Activated CD8-positive, alpha-beta memory T cell treated with anti-CD3 and anti-CD28 coated beads, Interleukin-2, amount 50 U/mL, for 24 hours (primary cell): Measurements from ENCODE around the gene RASGRF2.
"Not testable (repeated sequence)": the region's sequence is repeated elsewhere in the genome, so short reads cannot be mapped to it uniquely, and the experiment has no call there.

ENCODE experiments used
- DNase-seq: peaks from one replicate; pipeline ENCODE4 v3.0.0-alpha.2; 2020; ENCODE audit errors: extremely low read depth

RASGRF2 gene

DNA sequence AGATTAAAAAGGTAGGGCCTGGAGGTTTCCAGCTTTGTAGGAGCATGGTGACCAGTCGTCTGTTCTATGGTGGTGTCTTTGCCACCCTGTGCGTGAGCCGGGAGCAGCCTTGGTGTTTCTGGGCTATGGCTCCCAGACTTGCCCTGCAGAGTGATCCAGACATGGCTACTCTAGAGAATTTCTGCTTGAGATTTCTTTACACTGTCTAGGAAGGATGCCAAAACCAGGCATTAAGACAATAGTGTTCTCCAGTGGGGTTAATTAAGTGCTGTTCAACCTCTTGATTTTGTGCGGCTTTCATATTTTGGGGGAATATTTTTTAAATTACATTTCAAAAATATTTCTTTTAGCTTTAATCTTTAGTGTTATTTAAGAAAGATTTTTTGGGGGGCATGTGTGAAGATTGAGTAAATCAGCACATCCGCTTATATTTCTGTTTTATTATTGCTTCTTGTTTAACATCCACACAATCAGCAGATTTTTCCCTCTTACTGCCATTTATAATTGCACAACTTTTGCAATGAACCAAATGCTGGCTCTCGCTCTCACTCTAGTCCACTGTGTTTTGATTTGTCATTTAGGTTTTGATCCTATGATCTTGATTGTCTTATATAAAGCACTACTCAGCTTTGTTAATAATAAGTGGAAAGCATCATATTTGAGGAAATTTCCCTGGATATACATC, 110.5 kb downstream of the RASGRF2 start:
- DNase-seq, result no peak

DNA sequence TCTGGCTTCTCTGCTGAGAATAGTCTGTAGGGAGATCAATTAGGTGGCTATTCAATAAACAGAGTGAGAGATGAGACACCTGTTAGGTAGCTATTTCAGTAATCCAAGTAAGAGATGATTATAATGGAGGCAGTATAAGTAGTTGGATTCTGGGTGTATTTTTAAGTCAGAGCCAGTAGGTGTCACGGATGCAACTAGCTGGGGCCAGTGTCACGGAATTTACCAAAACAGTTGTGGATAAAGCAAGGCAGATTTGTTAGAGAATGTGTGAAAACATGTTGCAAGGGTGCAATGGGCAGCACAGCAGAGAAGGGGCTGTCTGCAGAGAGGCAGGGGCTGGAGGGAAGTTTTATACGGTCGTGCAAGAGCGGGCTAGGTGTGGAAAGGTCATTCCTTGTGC, 114.9 kb downstream of the RASGRF2 start:
- DNase-seq, result no peak

DNA sequence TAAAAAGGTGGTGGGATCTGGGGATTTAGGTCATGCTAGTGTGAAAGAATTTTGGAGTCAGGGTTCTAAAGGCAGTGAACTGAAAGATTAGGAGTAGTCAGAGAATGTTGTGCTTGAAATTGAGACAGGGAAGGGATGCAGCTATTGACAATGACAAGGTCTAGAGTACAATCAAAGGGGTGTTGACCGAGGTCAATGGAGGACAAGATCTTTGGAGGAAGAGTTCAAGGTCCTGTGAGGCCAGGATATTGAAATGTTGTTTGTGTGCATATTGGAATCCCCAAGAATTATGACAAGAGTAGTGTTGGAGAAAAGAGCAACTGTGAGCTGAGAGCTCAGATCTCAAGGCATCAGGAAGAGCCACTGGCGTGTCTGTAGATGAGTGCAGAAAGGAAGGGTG, 116.9 kb downstream of the RASGRF2 start:
- DNase-seq, result no peak

DNA sequence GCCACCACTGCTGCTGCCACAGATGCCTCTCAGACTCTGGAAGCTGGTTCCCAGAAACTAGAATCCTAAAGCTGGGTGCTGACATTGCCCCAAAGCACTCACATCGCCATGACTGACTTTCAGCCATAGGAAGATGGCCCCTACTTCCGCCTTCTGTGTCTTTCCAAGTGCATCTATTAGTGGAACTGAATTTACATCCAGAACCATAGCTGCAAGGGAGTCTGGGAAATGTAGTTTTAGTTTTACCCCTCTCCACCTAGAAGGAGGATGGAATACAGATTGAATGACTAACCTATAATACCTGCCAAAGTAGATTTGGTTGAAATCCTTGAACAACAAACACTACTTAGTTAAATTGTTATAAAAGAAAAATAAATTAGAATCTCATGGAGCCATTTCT, 118.8 kb downstream of the RASGRF2 start:
- DNase-seq, result no peak

DNA sequence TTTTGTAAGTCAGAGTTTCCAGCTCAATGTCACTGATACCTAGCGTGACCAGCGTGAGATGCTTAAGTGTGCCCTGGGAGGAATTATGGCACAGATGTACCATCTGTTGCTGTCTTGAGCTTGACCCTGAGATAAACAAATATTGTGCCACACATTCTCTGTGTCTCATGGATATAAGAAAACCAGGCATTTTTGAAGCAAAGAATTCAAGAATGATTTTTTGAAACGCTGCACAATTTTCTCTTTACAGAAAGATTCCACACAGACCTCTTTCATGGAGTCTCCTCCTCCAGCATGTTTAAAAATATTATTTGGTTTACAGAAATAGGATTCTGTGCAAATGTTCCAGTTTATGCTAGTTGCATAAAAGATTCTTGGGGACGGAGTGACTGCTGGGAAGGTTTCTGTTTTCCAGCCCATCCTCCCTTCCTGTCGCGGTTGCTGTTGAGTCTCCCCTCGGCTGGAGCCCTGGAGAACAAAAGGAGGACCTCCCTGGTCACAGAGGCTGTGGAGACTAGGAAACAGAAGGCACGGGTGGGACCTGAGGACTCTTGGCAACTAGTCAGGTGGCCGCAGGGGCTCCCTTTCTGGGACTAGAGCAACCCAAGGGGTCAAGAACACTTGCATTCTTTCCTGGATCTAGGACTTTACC, 120.8 kb downstream of the RASGRF2 start:
- no peak for DNase-seq

DNA sequence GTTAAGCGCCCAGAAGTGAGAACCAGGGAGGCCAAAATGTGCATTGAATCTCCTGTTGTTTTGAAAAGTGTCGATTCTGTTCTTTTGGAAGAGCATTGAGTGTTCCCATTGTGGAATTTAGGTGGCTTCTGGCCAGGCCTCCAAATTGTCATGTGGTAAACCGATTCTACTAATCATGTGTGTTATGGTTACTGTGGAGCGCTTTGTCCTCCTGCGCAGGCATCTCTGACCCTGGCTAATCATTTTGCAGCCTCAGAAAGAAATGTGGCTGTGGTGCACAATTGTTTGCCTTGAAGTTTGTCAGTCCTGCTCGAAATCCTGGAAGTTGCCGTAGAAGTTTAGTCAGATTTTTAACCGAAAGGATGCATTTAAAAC, 121.3 kb downstream of the RASGRF2 start:
- DNase-seq, result no peak

DNA sequence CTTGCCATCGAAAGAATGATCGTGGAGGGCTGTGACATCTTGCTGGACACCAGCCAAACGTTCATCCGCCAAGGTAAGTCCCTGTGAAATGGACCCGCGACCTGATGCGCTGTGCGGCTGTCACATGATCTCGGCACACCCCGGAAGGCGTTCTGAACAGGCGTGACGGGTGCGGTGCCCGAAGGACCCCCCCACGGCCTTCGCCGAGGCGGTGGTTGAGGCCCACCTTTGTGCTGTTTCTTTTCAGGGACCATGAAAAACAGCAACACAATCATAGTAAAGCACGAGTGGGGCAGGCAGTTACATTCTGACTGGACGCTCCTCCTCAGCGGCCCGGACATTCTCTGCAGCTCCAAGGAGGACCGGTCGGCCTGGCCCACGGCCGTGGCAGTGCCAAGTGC, 126.7 kb downstream of the RASGRF2 start:
- DNase-seq, result no peak

DNA sequence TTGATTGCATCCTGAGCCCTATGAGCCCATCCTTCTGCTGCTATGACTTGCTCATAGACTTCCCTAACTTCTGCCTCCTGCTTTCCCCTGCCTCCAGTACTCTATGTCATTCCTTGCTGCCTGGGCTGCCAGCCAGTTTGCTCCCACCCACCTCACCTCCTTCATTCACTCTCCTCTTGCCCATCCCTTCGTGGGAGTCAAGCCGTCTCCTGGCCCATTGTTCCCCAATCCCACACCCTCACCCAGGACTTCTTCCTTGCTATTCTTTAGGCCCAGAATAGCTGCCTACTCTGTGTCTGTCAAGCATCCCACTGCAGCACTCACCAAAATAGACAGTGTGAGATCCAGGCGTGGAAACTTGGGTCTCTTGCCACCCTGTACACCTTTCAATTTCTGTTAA, 131.0 kb downstream of the RASGRF2 start:
- no peak for DNase-seq

DNA sequence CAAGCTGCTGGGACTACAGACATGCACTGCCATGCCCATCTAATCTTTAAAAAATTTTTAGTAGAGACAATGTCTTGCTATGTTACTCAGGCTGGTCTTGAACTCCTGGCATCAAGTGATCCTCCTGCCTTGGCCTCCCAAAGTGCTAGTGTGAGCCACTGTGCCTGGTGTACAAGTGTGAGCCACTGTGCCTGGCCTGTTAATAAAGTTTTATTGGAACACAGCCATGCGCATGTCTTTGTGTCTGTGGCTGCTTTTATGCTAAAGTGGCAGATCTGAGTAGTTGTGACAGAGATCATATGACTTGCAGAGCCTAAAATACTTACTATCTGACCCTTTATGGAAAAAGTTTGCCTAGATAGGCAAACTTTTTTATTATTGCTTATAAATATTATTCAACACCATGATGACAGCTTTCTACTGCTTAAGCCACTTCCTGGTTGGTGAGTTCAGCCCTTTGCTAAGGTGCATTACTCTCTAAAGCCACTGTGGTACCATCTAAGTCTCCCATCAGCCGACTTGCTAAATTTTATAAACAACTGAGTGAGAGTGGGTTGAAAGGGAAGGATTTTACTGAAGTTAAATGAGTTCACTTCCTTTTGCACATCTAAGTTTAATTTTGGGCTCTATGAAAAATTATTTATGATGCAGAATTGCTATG, 133.5 kb downstream of the RASGRF2 start:
- no peak for DNase-seq

DNA sequence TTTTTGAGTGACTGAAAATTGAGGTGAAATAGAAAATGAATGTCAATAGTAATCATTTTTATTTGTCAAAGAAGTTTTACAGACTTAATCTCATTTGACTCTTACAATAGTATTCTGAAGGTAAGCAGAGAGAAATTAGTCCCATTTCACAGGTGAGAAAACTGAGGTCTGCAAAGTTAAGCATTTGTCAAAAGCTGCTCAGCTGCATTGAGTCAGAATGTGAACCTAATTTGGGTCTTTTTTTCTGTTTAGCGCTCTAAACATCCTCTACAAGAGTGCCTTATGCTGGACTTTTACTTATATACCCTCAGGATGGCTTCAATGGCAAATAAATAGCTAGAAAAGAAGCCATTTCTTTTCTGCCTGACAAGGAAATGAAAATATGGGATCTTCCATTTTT, 135.7 kb downstream of the RASGRF2 start:
- no peak for DNase-seq

DNA sequence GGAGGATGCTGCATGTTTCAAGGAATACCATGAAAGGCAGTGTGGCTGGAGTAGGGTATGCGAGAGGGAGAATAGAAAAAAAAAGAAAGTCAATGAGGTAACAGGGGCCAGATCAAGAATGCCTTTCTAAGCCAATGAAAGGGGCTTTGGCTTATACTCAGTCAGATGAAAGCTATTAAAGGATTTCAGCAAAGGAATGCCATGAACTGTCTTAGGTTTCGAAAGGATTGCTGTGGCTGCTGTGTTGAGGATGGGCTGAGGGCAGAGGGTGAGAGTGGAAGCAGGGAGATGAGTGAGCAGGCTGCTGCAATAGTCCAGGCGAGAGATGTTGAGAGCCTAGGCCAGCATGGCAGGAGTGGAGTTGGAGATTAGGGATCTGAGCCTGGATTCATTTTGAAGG, 137.6 kb downstream of the RASGRF2 start:
- DNase-seq, result no peak

DNA sequence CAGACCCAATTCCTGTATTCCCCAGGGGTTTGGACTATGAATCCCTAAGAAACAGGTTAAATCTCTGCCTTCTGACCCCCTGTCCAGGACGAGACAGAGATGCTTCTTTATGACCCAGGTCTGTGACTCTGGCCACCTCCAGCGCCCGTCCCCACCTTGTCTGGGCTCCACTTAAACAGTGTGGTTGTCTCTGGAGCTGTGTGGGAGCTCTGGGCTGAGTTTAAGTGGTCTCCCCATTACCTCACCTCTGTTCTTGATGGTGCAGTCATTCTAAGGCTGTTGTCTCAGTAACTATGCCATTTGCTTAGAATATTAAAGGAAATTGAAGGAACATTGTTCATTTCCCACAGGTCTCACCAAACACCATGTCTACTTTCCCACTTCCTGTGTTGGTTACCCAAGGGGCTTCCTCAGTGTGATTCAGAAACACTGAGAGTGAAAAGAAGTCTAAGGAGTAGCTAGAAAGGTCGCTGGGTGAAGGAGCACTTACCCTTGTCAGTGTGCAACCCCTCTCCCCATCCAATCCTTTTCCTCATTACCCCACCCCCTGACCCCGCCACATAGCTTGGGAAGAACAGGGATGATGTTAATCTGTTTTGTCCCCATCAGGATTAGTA, 145.2 kb downstream of the RASGRF2 start:
- DNase-seq, result no peak

DNA sequence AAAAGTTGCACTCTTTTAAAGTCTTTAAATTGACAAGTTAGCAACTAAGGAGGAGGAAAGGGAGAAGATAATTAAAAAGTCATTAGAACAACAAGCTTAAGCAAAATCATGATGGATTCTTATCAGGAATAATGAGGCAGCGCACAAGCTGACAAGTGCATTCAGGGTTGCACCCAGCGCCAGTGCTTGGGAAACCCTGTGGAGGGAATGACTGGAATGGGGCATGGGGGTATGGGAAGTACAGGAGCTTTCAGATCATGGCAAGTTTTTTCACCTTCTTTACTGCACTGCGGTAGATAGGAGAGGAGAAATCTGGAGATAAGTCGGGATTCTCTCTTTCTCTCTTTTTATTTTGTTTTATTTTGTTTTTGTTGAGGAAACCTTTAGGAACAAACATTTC, 155.1 kb downstream of the RASGRF2 start:
- DNase-seq, result no peak

DNA sequence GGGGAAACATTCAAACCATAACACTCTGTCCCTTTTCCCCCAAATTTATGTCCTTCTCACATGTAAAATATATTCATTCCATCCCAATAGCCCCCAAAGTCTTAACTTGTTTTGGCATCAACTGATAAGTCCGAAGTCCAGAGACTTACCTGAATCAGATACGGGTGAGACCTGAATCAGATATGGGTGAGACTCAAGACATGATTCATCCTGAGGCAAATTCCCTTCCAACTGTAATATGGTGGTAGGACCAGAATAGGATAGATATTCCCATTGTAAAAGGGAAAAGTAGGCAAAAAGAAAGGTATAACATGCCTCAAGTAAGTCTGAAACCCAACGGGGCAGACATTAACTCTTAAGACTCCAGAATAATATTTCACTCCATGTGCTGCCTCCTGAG, 157.4 kb downstream of the RASGRF2 start:
- no peak for DNase-seq

DNA sequence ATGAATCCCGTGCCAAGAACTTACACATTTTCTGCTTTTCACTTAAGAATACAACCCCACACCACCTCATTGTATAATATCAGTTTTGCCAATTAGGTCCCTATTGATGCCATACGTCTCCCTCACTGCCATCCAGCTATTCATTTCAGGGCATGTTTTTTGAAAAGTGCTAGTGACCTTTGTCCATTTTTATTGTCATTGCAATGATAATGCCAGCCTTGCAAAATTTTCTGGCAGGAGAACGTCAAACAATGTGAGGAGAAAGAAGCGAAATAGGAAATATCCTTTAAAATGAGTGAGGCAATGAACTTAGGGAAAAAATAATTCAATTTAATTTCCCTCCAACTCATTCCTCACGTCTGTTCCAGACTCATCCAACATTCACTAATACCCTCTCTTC, 161.1 kb downstream of the RASGRF2 start:
- DNase-seq, result no peak

DNA sequence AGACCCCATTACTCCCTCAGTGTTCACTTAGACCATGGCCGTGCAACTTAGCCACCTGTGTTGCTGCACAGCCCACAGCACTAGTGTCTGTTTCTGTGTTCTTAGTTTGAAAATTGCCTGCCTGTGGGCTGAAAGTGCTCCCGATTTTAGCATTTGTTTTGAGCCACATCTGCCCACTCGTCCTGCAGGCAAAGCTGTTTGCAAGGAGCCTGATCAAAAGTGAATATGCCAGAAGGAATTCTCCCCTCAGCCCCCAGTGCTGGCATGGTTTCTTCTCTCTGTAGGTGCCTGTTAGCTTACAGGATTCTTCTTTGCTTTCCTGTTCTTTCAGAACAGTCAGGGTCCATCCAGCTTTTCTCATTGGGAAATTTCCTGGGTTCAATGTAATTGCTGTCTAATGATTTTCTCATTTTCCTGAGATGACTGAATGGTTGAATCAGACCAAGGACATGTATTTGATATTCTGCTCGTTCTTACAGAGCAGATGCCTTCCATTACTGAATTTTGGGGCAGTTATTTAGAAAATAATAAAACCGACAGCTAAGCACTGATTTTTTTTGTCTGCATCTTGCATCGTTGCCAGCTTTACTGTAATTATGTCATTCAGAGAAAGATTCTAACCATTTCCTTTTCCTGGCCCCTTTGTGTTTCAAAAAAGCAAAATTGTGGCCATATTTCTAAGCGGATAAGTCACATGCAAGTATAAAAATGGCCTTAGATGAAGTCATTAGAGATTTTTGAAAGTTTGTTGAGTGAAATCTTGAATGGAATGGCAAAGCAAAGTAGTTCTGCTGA, 161.9 kb downstream of the RASGRF2 start:
- no peak for DNase-seq

DNA sequence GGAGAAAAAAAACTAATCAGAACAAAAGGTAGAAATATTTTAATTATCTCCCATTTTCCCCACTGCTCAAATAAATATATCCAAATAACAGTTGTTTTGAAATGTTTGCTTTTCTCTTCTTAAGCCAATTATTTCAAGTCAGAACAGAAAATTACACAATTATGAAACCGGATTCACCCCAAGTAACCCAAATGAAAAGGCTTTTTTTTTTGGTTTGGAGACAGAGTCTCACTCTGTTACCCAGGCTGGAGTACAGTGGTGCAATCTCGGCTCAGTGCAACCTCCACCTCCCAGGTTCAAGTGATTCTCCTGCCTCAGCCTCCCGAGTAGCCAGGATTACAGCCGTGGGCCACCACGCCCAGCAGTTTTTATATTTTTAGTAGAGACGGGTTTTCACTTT, 164.5 kb downstream of the RASGRF2 start:
- not testable (repeated sequence) for DNase-seq

DNA sequence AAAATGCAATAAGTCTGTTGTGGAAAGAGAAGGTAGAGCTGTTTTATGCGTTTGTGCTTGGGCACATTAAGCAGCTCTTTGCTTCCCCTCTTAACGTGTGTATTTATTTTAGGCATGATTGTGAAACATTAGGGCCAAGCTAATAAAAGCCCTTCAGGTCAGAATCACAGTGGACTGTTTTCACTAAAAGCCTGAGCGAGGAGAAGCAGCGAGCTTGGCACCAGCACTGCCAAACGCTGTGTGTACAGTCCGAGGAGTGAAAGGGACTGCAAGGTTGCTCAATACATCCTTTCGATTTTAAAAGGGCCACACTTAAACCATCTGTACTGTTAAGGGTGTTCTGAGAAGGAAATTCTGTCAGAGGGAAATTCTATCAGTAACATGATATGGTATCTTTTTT, 165.8 kb downstream of the RASGRF2 start:
- DNase-seq, result no peak

DNA sequence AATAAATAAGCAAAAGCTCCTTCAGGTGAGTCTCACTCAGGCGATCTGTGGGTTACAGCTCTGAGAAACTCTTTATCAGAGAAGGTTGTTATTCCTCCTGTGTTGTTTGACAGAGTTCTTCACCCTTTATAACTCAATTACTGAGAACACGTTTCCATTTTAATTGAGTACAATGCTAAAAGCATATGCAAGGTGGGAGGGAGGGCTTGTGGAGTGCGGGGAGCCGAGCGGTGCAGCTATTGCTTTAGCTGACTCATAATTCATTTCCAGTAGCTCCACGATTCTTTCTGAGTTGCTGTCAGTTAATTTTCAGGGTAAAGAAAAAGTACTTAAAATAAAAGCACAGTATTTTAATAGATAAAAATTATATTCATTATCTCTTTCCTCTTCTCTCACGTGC, 168.3 kb downstream of the RASGRF2 start:
- no peak for DNase-seq

DNA sequence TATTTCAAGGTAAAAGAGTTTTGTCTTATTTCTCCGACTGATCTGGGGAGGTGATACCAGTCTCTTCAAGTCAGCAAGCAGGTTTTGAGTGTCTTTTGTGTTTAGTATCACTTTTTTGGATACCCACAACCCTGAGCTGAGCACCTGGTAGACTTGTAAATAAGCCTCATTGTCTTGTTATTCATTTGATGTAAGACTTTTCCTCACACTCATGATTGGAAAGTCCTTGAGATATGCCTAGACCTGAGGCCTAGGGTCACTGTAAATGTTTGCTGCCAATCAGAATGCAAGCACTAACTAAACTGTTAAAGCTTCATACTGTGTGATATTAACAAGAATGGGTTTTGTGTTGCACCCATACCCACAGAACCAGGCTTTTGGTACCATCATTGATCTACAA, 172.2 kb downstream of the RASGRF2 start:
- no peak for DNase-seq

DNA sequence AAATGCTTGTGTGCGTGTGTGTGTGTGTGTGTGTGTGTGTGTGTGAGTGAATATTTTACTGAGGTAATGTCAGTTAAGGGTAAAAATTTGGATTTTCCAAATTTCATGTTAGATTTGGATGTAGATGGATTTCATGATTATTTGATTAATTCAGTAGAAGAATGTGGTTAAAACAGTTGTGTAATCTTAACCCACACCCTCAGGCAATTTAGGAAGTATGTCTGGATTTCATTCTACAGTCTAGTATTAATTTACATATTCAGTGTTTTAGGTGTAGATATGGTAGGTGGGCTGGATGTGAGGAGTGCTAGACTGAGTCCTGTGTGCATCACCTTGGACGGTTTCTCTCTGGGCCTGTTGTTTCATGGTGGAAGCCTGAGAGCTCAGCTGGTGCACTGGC, 173.9 kb downstream of the RASGRF2 start:
- no peak for DNase-seq

DNA sequence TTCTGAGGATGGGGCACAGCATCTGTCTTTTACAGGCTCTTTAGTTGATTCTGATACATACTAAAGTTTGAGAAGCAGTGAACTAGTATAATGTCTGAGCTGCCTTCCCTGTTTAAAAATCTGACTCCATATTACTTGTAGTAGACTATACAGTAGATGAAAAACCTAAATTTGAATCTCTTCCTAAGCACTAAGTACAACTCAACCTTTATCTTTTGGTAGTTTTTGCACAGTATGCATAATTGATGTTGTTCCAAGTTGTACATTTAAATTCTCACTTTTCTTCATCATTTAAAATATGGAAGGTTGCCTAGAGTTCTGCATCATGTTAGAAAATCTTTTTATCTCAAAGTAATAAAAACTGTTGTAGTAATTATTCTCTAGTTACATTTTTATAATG, 174.4 kb downstream of the RASGRF2 start:
- no peak for DNase-seq
